G401.6 (cell line): ENCODE measurements around the gene MRPL2.

Source experiments
- FAIRE-seq: peaks from 2 replicates; lab custom pipeline; 2012; peaks lifted over from hg19 to GRCh38; lab: Jason Lieb, UNC

Gene MRPL2

GRCh38 chr6:43020052-43020705 is 39.1 kb downstream of the MRPL2 start:
- FAIRE-seq, result no peak

GRCh38 chr6:43019152-43019551 is 40.1 kb downstream of the MRPL2 start:
- no peak for FAIRE-seq

GRCh38 chr6:43016943-43017334 is 42.3 kb downstream of the MRPL2 start:
- no peak for FAIRE-seq

GRCh38 chr6:43016176-43016942 is 42.9 kb downstream of the MRPL2 start:
- no peak for FAIRE-seq

GRCh38 chr6:43014434-43014909 is 44.8 kb downstream of the MRPL2 start:
- no peak for FAIRE-seq

- FAIRE-seq, result peak; percentile 98
These were observed 45.3 kb downstream of the MRPL2 start, which contains the start of the genes KLHDC3 and MEA1 for GRCh38 chr6:43013843-43014433. KLHDC3 (plus strand) TSS chr6:43014249; CDS start chr6:43017193, 2,944 bp downstream. MEA1 (minus strand) TSS chr6:43013946; CDS start chr6:43013813, 133 bp downstream.

GRCh38 chr6:43013097-43013842 is 46.0 kb downstream of the MRPL2 start:
- FAIRE-seq, result no peak

- FAIRE-seq, result no peak
These were observed 46.9 kb downstream of the MRPL2 start for GRCh38 chr6:43012364-43012763.

GRCh38 chr6:43011207-43011606 is 48.0 kb downstream of the MRPL2 start:
- no peak for FAIRE-seq

- FAIRE-seq, result no peak
These were observed 50.1 kb downstream of the MRPL2 start for GRCh38 chr6:43009124-43009523.

- FAIRE-seq, result no peak
These were observed 52.1 kb downstream of the MRPL2 start for GRCh38 chr6:43007126-43007525.

- FAIRE-seq, result no peak
These were observed 53.0 kb downstream of the MRPL2 start for GRCh38 chr6:43006251-43006650.

- no peak for FAIRE-seq
These were observed 53.4 kb downstream of the MRPL2 start for GRCh38 chr6:43005844-43006243.
